ENCODE results near the gene BFAR.

Gene BFAR

DNA sequence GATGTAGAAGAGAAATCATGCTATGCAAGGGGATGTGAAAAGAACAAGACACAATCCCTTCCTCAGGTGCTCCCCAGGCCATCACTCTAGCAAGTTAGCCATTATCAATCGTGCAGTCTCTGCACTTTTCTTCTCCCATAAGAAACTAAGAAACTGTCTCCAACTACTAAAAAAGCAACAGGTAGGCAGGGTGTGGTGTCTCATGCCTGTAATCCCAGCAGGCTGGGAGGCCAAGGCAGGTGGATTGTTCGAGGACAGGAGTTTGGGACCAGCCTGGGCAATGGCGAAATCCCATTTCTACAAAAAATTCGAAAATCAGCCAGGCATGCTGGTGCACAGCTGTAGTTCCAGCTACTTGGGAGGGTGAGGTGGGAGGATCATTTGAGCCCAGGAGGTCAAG is 16.5 kb upstream of the BFAR start (continued):
- TF ChIP-seq TOX (CRISPR knock-in tag; IDR thresholded peaks at IDR 0.05; ENCODE audit: borderline replicate concordance), result no peak
- no peak for TF ChIP-seq ZFP30 (CRISPR knock-in tag; IDR thresholded peaks at IDR 0.05)
- TF ChIP-seq, protein P1, sequence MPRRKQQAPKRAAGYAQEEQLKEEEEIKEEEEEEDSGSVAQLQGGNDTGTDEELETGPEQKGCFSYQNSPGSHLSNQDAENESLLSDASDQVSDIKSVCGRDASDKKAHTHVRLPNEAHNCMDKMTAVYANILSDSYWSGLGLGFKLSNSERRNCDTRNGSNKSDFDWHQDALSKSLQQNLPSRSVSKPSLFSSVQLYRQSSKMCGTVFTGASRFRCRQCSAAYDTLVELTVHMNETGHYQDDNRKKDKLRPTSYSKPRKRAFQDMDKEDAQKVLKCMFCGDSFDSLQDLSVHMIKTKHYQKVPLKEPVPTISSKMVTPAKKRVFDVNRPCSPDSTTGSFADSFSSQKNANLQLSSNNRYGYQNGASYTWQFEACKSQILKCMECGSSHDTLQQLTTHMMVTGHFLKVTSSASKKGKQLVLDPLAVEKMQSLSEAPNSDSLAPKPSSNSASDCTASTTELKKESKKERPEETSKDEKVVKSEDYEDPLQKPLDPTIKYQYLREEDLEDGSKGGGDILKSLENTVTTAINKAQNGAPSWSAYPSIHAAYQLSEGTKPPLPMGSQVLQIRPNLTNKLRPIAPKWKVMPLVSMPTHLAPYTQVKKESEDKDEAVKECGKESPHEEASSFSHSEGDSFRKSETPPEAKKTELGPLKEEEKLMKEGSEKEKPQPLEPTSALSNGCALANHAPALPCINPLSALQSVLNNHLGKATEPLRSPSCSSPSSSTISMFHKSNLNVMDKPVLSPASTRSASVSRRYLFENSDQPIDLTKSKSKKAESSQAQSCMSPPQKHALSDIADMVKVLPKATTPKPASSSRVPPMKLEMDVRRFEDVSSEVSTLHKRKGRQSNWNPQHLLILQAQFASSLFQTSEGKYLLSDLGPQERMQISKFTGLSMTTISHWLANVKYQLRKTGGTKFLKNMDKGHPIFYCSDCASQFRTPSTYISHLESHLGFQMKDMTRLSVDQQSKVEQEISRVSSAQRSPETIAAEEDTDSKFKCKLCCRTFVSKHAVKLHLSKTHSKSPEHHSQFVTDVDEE (CRISPR knock-in tag; IDR thresholded peaks at IDR 0.05), result no peak
- TF ChIP-seq, protein P2, sequence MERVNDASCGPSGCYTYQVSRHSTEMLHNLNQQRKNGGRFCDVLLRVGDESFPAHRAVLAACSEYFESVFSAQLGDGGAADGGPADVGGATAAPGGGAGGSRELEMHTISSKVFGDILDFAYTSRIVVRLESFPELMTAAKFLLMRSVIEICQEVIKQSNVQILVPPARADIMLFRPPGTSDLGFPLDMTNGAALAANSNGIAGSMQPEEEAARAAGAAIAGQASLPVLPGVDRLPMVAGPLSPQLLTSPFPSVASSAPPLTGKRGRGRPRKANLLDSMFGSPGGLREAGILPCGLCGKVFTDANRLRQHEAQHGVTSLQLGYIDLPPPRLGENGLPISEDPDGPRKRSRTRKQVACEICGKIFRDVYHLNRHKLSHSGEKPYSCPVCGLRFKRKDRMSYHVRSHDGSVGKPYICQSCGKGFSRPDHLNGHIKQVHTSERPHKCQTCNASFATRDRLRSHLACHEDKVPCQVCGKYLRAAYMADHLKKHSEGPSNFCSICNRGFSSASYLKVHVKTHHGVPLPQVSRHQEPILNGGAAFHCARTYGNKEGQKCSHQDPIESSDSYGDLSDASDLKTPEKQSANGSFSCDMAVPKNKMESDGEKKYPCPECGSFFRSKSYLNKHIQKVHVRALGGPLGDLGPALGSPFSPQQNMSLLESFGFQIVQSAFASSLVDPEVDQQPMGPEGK (CRISPR knock-in tag; IDR thresholded peaks at IDR 0.05; ENCODE audit: borderline replicate concordance), result no peak
- TF ChIP-seq ZNF565 (CRISPR knock-in tag; conservative IDR thresholded peaks at IDR 0.05; ENCODE audit: low read depth), result no peak
- TF ChIP-seq ESRRG (CRISPR knock-in tag; IDR thresholded peaks at IDR 0.05), result no peak
- TF ChIP-seq ARNTL (CRISPR knock-in tag; IDR thresholded peaks at IDR 0.05; ENCODE audit: borderline replicate concordance, low read depth), result no peak
- no peak for TF ChIP-seq OSR1 (CRISPR knock-in tag; IDR thresholded peaks at IDR 0.05)

DNA sequence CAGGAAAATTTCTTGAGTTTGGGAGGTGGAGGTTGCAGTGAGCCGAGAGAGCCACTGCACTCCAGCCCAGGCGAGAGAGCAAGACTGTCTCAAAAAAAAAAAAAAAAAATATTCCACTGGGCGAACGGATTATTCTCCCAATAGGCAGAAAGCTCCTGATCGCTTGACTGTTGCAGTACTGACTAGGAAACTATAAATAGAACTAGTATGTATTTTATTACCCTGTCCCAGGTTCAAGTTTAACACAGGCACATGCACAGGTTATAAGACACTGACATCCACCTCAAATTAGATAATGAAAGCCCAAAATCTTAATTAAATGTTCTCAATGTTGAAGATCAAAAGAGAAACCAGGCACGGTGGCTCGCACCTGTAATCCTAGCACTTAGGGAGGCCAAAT is 14.2 kb upstream of the BFAR start:
- ATAC-seq, result no peak

DNA sequence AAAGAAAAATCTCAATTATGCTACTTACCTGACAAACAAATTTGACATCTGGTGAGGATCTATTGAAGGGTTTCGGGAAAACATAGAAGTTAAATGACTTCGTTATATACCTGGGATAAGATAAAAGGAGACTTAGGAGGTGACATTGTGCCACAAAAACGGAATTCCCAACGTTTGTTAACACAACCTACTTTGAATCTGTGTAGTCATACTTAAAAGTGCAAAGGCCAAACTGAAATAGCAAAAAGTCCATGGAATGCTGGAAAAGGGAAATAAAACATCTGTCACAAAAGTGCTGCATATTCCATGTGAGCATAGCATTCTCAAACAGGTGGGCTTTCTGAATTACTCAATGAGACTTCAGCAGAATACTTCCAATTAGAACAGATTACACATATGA is 5.7 kb upstream of the BFAR start:
- no peak for ATAC-seq
- TF ChIP-seq ZNF565 (CRISPR knock-in tag; conservative IDR thresholded peaks at IDR 0.05; ENCODE audit: low read depth) (no peak), BACH2 (CRISPR knock-in tag; IDR thresholded peaks at IDR 0.05; ENCODE audit: borderline replicate concordance) (no peak), TCF4 (CRISPR knock-in tag; IDR thresholded peaks at IDR 0.05; ENCODE audit: borderline replicate concordance) (no peak), TOX (CRISPR knock-in tag; IDR thresholded peaks at IDR 0.05; ENCODE audit: borderline replicate concordance) (no peak), ISL1 (CRISPR knock-in tag; IDR thresholded peaks at IDR 0.05) (no peak)
- TF ChIP-seq, protein P3, sequence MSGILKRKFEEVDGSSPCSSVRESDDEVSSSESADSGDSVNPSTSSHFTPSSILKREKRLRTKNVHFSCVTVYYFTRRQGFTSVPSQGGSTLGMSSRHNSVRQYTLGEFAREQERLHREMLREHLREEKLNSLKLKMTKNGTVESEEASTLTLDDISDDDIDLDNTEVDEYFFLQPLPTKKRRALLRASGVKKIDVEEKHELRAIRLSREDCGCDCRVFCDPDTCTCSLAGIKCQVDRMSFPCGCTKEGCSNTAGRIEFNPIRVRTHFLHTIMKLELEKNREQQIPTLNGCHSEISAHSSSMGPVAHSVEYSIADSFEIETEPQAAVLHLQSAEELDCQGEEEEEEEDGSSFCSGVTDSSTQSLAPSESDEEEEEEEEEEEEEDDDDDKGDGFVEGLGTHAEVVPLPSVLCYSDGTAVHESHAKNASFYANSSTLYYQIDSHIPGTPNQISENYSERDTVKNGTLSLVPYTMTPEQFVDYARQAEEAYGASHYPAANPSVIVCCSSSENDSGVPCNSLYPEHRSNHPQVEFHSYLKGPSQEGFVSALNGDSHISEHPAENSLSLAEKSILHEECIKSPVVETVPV (CRISPR knock-in tag; IDR thresholded peaks at IDR 0.05), result no peak

More for the DNA sequence above, 14.2 kb upstream of the BFAR start:
- no peak for TF ChIP-seq GLIS3 (CRISPR knock-in tag; IDR thresholded peaks at IDR 0.05)
- no peak for TF ChIP-seq PPARA (CRISPR knock-in tag; IDR thresholded peaks at IDR 0.05; ENCODE audit: borderline replicate concordance)
- no peak for TF ChIP-seq CSDC2 (CRISPR knock-in tag; IDR thresholded peaks at IDR 0.05)
- no peak for TF ChIP-seq ESRRG (CRISPR knock-in tag; IDR thresholded peaks at IDR 0.05)

DNA sequence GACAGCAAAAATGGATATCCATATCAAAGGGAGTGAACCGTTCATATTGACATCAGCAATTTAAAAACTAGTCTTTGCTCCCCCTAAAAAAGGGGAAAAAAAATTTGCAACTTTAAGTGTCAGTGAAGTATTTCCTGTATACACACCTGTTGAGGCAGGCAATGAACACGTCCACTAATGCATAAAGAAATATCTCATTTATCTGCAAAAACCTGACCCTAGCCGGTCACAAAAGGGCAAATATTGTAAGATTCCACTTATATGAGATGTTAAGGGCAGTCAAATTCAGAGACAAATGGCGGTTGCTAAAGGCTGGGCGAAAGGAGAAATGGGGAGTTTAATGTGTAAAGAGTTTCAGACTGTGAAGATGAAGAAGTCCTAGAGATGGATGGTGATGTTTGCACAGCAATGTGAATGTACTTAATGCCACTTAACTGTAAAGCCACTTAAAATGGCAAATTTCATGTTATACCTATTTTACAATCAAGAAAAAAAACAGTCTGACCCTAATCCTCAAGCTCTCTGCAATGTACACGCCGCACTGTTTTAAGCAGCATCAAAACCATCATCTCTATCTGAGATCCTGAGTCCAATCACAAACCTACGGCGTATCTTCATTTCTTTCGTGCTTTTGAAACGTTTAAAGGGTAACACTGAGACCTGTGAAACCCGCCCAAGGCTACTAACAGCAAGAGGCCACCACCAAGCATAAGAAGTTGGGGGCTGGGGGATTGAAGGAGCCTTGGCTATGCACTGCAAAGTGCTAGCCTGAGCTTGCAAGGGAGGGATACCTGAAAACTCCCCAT is 3.7 kb upstream of the BFAR start:
- no peak for TF ChIP-seq OSR1 (CRISPR knock-in tag; IDR thresholded peaks at IDR 0.05)
- no peak for TF ChIP-seq SNAI2 (CRISPR knock-in tag; IDR thresholded peaks at IDR 0.05)
- no peak for TF ChIP-seq CSDC2 (CRISPR knock-in tag; IDR thresholded peaks at IDR 0.05)
- TF ChIP-seq, protein P2 (CRISPR knock-in tag; IDR thresholded peaks at IDR 0.05; ENCODE audit: borderline replicate concordance), result no peak
- no peak for TF ChIP-seq ARNTL (CRISPR knock-in tag; IDR thresholded peaks at IDR 0.05; ENCODE audit: borderline replicate concordance, low read depth)
- TF ChIP-seq ISL1 (CRISPR knock-in tag; IDR thresholded peaks at IDR 0.05), result no peak
- no peak for TF ChIP-seq RARB (CRISPR knock-in tag; IDR thresholded peaks at IDR 0.05)
- ATAC-seq, result no peak

DNA sequence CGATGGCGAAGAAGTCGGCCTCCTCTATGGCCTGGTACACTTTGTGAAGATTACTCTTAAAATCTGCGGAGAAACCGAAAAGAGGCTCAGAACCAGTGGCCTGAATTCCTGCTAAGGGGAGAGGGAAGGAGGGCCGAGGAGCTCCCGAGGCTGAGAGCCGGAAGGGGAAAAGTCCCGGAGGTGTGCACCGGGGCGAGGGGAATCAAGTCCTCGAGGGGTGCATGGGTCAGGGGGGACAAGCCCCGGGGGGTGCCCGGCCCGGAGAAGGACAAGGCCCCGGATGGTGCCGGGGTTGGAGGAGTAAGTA is 3.2 kb upstream of the BFAR start:
- no peak for ATAC-seq
- TF ChIP-seq ZFP30 (CRISPR knock-in tag; IDR thresholded peaks at IDR 0.05) (no peak), ZC3H10 (CRISPR knock-in tag; IDR thresholded peaks at IDR 0.05) (no peak), ZNF565 (CRISPR knock-in tag; conservative IDR thresholded peaks at IDR 0.05; ENCODE audit: low read depth) (no peak), ESRRG (CRISPR knock-in tag; IDR thresholded peaks at IDR 0.05) (no peak), ISL1 (CRISPR knock-in tag; IDR thresholded peaks at IDR 0.05) (no peak), ZNF8 (CRISPR knock-in tag; IDR thresholded peaks at IDR 0.05) (no peak), RARB (CRISPR knock-in tag; IDR thresholded peaks at IDR 0.05) (no peak), ZFP3 (CRISPR knock-in tag; IDR thresholded peaks at IDR 0.05) (no peak), SNAI2 (CRISPR knock-in tag; IDR thresholded peaks at IDR 0.05) (no peak), PPARA (CRISPR knock-in tag; IDR thresholded peaks at IDR 0.05; ENCODE audit: borderline replicate concordance) (no peak)
- TF ChIP-seq, protein P2 (CRISPR knock-in tag; IDR thresholded peaks at IDR 0.05; ENCODE audit: borderline replicate concordance), result no peak
- TF ChIP-seq, protein P4, sequence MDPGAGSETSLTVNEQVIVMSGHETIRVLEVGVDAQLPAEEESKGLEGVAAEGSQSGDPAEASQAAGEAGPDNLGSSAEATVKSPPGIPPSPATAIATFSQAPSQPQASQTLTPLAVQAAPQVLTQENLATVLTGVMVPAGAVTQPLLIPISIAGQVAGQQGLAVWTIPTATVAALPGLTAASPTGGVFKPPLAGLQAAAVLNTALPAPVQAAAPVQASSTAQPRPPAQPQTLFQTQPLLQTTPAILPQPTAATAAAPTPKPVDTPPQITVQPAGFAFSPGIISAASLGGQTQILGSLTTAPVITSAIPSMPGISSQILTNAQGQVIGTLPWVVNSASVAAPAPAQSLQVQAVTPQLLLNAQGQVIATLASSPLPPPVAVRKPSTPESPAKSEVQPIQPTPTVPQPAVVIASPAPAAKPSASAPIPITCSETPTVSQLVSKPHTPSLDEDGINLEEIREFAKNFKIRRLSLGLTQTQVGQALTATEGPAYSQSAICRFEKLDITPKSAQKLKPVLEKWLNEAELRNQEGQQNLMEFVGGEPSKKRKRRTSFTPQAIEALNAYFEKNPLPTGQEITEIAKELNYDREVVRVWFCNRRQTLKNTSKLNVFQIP (CRISPR knock-in tag; IDR thresholded peaks at IDR 0.05; ENCODE audit: borderline replicate concordance, low read depth), result no peak
